ENCODE data around the gene NTM.

GRCh38 chr11:131975619-131976018, 605.2 kb downstream of the NTM start:
- no peak for TF ChIP-seq POLR2A (IDR thresholded peaks at IDR 0.05)
- no peak for TF ChIP-seq CTCF (IDR thresholded peaks at IDR 0.05 in 8 of 11, conservative IDR thresholded peaks at IDR 0.05 in 3 of 11)

Measured in spleen (tissue), 7 donors.